Large intestine (tissue), 3 donors: Measurements from ENCODE around the gene CELF2. TPM values are rescaled to one million over a fixed set of nuclear protein-coding genes. Genes with fewer than 3 reads are reported as not detected.
"Not testable (repeated sequence)": the region's sequence is repeated elsewhere in the genome, so short reads cannot be mapped to it uniquely, and the experiment has no call there.

Source experiments
- DNase-seq, 2 donors: peaks; one replicate each; pipeline versions ENCODE4 v3.0.0 to v3.0.0-alpha.2; 2013
- H3K27ac ChIP-seq: one replicate; pipeline ENCODE4 v1.5.1; 2013; ENCODE audit warnings: low read length
- H3K27me3 ChIP-seq: 2 replicates; pipeline ENCODE4 v1.6.1; 2013; ENCODE audit warnings: low read length; ENCODE audit not compliant: control insufficient read depth, insufficient read depth
- H3K36me3 ChIP-seq: 2 replicates; pipeline ENCODE4 v1.6.1; 2013; ENCODE audit warnings: low read length; ENCODE audit not compliant: control insufficient read depth, insufficient read depth
- H3K4me1 ChIP-seq: one replicate; pipeline ENCODE4 v1.6.1; 2013; ENCODE audit warnings: low read length; ENCODE audit not compliant: control insufficient read depth, insufficient read depth
- H3K4me3 ChIP-seq: one replicate; pipeline ENCODE4 v1.5.1; 2013; ENCODE audit warnings: low read length
- H3K9me3 ChIP-seq: one replicate; pipeline ENCODE4 v1.6.1; 2013; ENCODE audit warnings: mild to moderate bottlenecking, low read depth, low read length, moderate library complexity; ENCODE audit not compliant: control insufficient read depth
- WGBS: methylation state at CpG from one replicate; pipeline ENCODE4 v1.1.5; 2013; ENCODE audit warnings: low lambda C conversion rate; ENCODE audit not compliant: insufficient coverage; 5-methylcytosine and 5-hydroxymethylcytosine counted together
- polyA plus RNA-seq: library from polyadenylated mRNA; unstranded; fragments of 120-200 nt; gene quantifications from one replicate; pipeline ENCODE4 v1.2.1, GENCODE V29; 2013

CELF2 gene
- polyA plus RNA-seq, 1 donor, result 14.9 TPM

DNA sequence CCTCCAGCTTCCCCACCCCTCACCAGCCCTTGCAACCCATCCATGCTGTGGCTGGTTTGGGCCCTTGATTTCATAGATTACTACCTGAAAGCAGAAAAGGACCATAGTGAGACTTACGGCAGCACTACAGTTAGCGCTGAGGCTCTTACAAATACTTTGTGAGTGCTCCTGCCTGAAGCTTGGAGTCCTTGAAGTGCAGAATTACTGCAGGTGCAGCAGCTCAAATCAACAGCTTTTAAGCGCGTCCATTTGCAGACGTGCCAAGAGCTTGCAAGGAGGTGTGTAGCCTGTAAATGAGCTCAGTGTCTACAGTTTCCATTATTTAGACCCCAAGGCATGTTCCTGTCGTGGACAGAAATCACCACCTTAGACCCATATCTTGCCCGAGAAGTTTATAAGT lies 103.0 kb downstream of the CELF2 start:
- H3K4me3 ChIP-seq, result no peak overlapping the region
- DNase-seq, result no peak
- H3K36me3 ChIP-seq, result no peaks in the 10 kb centered on the region
- no peaks in the 10 kb centered on the region for H3K4me1 ChIP-seq
- WGBS, result no CpG with 5 or more reads among the region's 7 CpGs
- no peak overlapping the region for H3K27ac ChIP-seq
- no peaks in the 10 kb centered on the region for H3K27me3 ChIP-seq
- H3K9me3 ChIP-seq, result no peaks in the 10 kb centered on the region

GRCh38 chr10:11123892-11124291 lies 106.2 kb downstream of the CELF2 start:
- not testable (repeated sequence) for H3K36me3 ChIP-seq, DNase-seq, H3K27ac ChIP-seq, H3K27me3 ChIP-seq, H3K4me3 ChIP-seq, H3K4me1 ChIP-seq, H3K9me3 ChIP-seq
- no CpG with 5 or more reads among the region's 2 CpGs for WGBS

GRCh38 chr10:11125004-11125403 lies 107.3 kb downstream of the CELF2 start:
- no peaks in the 10 kb centered on the region for H3K36me3 ChIP-seq
- 80% methylated on average over 1 of the region's 3 CpGs for WGBS
- H3K27me3 ChIP-seq, result no peaks in the 10 kb centered on the region
- no peak for DNase-seq
- no peak overlapping the region for H3K4me3 ChIP-seq
- H3K9me3 ChIP-seq, result no peaks in the 10 kb centered on the region
- no peaks in the 10 kb centered on the region for H3K4me1 ChIP-seq
- H3K27ac ChIP-seq, result no peak overlapping the region

GRCh38 chr10:11127017-11127416 lies 109.3 kb downstream of the CELF2 start:
- WGBS, result no CpG with 5 or more reads among the region's 4 CpGs
- not testable (repeated sequence) for H3K27ac ChIP-seq, H3K4me1 ChIP-seq, H3K4me3 ChIP-seq, DNase-seq, H3K36me3 ChIP-seq, H3K9me3 ChIP-seq, H3K27me3 ChIP-seq

DNA sequence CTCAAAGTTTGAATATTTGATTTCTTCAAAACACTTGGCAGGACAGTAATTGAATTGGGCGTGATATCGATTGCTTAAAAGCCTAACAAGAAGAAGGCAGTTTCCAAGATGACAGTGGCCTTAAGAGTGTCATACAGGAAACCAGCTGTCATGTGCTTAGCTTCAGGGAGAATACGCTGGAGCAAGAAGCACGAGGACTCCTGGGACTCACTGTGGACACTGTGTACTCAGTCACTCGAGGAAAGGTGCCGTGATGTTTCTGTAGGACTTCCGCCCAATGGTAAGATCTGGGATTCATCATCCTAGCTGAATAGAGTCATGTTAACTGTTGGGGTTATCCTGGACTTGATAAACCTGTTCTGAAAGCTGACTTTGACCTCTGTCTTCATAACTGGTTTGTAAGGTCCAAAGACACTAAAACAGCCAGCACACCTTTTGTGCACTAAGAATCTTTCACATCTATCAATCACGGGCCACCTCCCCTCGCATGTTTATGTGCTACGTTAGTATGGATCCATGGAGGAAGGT lies 113.5 kb downstream of the CELF2 start:
- H3K27me3 ChIP-seq, result no peaks in the 10 kb centered on the region
- H3K27ac ChIP-seq, result peak overlapping the region; percentile 41
- no peak overlapping the region for H3K4me3 ChIP-seq
- no peaks in the 10 kb centered on the region for H3K36me3 ChIP-seq
- peaks cover 8% of the 10 kb centered on the region for H3K4me1 ChIP-seq
- DNase-seq, result peak; percentile 89 to 96
- WGBS, result no CpG with 5 or more reads among the region's 10 CpGs
- no peaks in the 10 kb centered on the region for H3K9me3 ChIP-seq

DNA sequence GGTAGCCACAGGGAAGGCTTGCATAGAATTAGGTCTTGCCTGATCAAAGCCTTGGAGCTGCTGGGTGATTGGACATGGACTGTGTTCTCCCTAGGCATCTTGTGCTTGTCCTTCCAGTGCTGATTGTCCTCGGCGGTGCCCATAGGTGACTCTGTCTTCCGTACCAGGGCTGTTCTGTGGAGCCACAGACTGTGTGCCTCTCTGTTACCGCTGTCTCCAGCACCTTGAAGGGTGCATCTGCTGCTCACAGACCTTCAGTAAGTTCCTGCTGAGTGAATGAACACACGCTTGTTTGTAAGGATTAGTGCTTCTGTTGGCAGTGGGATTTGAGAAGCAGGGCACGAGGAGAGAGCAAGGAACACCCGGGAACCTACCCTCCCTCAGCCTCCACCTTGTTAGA lies 116.7 kb downstream of the CELF2 start:
- Histone ChIP-seq H3K36me3 (no peaks in the 10 kb centered on the region), H3K4me3 (no peak overlapping the region), H3K4me1 (peaks cover 8% of the 10 kb centered on the region), H3K27me3 (no peaks in the 10 kb centered on the region), H3K9me3 (no peaks in the 10 kb centered on the region), H3K27ac (no peak overlapping the region)
- 20% methylated on average over 1 of the region's 7 CpGs for WGBS
- no peak for DNase-seq

- Histone ChIP-seq H3K9me3 (no peaks in the 10 kb centered on the region), H3K27me3 (no peaks in the 10 kb centered on the region), H3K4me1 (peaks cover 8% of the 10 kb centered on the region), H3K36me3 (no peaks in the 10 kb centered on the region), H3K27ac (no peak overlapping the region), H3K4me3 (no peak overlapping the region)
- no peak for DNase-seq
- no CpG with 5 or more reads among the region's 2 CpGs for WGBS
Observed at GRCh38 chr10:11135709-11136108, 118.0 kb downstream of the CELF2 start.

DNA sequence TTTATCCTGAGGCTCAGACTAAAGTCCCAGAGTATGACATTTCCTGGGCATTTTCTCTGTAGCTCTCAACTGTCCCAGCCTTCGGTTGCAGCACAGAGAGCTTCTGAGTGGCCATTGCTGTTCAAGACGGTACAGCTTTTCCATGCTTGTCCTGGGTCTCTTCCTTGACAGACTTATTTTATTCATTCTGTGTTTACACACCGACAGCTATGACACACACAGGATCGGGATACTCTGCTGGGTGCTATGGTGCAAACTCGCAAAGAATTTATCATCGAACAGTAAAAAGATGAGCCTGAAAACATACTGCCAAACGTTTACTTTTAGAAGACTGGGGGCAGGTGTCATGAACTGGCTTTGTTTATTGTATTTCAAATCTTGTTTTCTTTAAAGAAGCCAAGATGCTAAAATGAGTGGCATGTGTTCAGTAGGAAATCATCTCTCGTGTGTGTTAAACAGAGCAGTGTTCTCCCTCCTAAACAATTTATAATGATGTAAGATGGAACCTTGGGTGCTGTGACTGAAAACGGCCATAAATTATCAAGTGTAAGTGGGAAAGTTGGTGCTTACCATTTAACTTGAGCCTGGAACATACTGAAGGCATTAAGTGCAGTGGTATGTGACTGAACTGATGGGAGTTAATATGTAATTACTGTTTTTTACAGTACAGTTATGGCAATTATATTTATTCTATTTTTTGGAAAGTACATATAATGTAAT lies 120.8 kb downstream of the CELF2 start:
- Histone ChIP-seq H3K9me3 (no peaks in the 10 kb centered on the region), H3K4me1 (peaks cover 17% of the 10 kb centered on the region)
- 80% methylated on average over 1 of the region's 9 CpGs for WGBS

DNA sequence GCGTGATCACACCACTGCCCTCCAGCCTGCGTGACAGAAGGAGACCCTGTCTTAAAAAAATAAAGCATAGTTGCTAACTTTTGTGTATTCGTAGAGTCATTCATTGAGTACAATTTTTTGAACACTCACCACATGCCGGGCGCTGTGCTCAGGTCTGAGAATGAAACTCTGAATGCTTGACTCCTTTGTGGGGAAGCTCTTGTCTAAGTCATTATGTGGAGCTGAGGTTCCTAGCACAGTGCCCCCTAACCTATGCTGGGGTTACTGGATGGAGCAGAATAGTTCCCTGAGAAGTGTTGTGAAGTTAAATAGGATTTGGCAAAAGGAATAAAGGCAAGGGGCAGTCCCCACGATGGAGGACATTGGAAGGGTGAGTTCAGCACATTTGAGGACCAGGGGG lies 123.3 kb downstream of the CELF2 start:
- H3K36me3 ChIP-seq, result no peaks in the 10 kb centered on the region
- H3K27ac ChIP-seq, result peak overlapping the region; percentile 30
- no peak for DNase-seq
- H3K27me3 ChIP-seq, result no peaks in the 10 kb centered on the region
- no peaks in the 10 kb centered on the region for H3K9me3 ChIP-seq
- no peak overlapping the region for H3K4me3 ChIP-seq
- 100% methylated on average over 1 of the region's 6 CpGs for WGBS
- peaks cover 17% of the 10 kb centered on the region for H3K4me1 ChIP-seq

More for the DNA sequence above, 120.8 kb downstream of the CELF2 start:
- no peak overlapping the region for H3K4me3 ChIP-seq
- H3K27me3 ChIP-seq, result no peaks in the 10 kb centered on the region
- no peaks in the 10 kb centered on the region for H3K36me3 ChIP-seq
- no peak for DNase-seq
- no peak overlapping the region for H3K27ac ChIP-seq

GRCh38 chr10:11141571-11142091 lies 124.0 kb downstream of the CELF2 start:
- Histone ChIP-seq H3K27me3 (no peaks in the 10 kb centered on the region), H3K27ac (peak overlapping the region; percentile 30), H3K4me1 (peaks cover 17% of the 10 kb centered on the region), H3K36me3 (no peaks in the 10 kb centered on the region), H3K4me3 (no peak overlapping the region), H3K9me3 (no peaks in the 10 kb centered on the region)
- DNase-seq, result peak; percentile 92 to 97
- no CpG with 5 or more reads among the region's 3 CpGs for WGBS

DNA sequence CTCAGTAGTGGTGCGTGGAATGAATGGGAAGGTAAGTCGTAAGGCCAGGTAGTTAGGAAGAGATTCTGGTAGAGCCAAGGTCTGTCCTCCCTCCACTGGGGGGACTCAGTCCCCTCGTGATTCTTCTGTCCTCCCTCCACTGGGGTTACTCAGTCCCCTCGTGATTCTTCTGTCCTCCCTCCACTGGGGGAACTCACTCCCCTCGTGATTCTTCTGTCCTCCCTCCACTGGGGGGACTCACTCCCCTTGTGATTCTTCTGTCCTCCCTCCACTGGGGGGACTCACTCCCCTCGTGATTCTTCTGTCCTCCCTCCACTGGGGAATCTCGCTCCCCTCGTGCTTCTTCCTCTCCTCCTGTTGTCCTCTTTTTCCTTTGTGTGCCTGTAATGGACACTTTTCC lies 125.1 kb downstream of the CELF2 start:
- no peak overlapping the region for H3K4me3 ChIP-seq
- no peaks in the 10 kb centered on the region for H3K36me3 ChIP-seq
- DNase-seq, result no peak
- H3K4me1 ChIP-seq, result peaks cover 17% of the 10 kb centered on the region
- WGBS, result 90% methylated on average over 4 of the region's 8 CpGs
- H3K27me3 ChIP-seq, result no peaks in the 10 kb centered on the region
- no peak overlapping the region for H3K27ac ChIP-seq
- H3K9me3 ChIP-seq, result no peaks in the 10 kb centered on the region
